GF-D8 (cell line): ENCODE data around the gene HIVEP1.
"Not testable (repeated sequence)": the region's sequence is repeated elsewhere in the genome, so short reads cannot be mapped to it uniquely, and the experiment has no call there.

Source experiments
- DNase-seq: peaks from one replicate; lab custom pipeline; 2025; lab: John Stamatoyannopoulos, UW

HIVEP1 gene

GRCh38 chr6:12118607-12119006 lies 106.5 kb downstream of the HIVEP1 start:
- DNase-seq: no peak

GRCh38 chr6:12119085-12119588 lies 107.0 kb downstream of the HIVEP1 start:
- DNase-seq: no peak

- DNase-seq: no peak
Measured at GRCh38 chr6:12125396-12125795, 113.3 kb downstream of the HIVEP1 start.

- DNase-seq: no peak
Measured at GRCh38 chr6:12126051-12126450, 113.9 kb downstream of the HIVEP1 start.

GRCh38 chr6:12129523-12129922 lies 117.4 kb downstream of the HIVEP1 start:
- DNase-seq: no peak

GRCh38 chr6:12132351-12133222 lies 120.5 kb downstream of the HIVEP1 start:
- DNase-seq: no peak

- DNase-seq: no peak
Measured at GRCh38 chr6:12134581-12134980, 122.5 kb downstream of the HIVEP1 start.

GRCh38 chr6:12134991-12135390 lies 122.9 kb downstream of the HIVEP1 start:
- DNase-seq: no peak

- no peak for DNase-seq
Measured at GRCh38 chr6:12136905-12137304, 124.8 kb downstream of the HIVEP1 start.

GRCh38 chr6:12137480-12137879 lies 125.4 kb downstream of the HIVEP1 start:
- peak; percentile 14 for DNase-seq

- no peak for DNase-seq
Measured at GRCh38 chr6:12138381-12138780, 126.3 kb downstream of the HIVEP1 start.

- no peak for DNase-seq
Measured at GRCh38 chr6:12138936-12139335, 126.8 kb downstream of the HIVEP1 start.

- no peak for DNase-seq
Measured at GRCh38 chr6:12147557-12148316, 135.6 kb downstream of the HIVEP1 start.

- DNase-seq: no peak
Measured at GRCh38 chr6:12148317-12148801, 136.2 kb downstream of the HIVEP1 start.

- DNase-seq: no peak
Measured at GRCh38 chr6:12148841-12149240, 136.7 kb downstream of the HIVEP1 start.

- no peak for DNase-seq
Measured at GRCh38 chr6:12149944-12150510, 137.9 kb downstream of the HIVEP1 start.

- DNase-seq: no peak
Measured at GRCh38 chr6:12150812-12151432, 138.8 kb downstream of the HIVEP1 start.

GRCh38 chr6:12151433-12151820 lies 139.3 kb downstream of the HIVEP1 start:
- DNase-seq: no peak

- DNase-seq: no peak
Measured at GRCh38 chr6:12152023-12152970, 140.2 kb downstream of the HIVEP1 start.

- not testable (repeated sequence) for DNase-seq
Measured at GRCh38 chr6:12155769-12156168, 143.7 kb downstream of the HIVEP1 start.
